ENCODE data around the gene MRPL32. TPM values are rescaled to one million over a fixed set of nuclear protein-coding genes. Genes with fewer than 3 reads are reported as not detected.

MRPL32 gene
- total RNA-seq, 4 donors from 2014 or later: 48.7 to 111 (median 54.0) TPM

- TF ChIP-seq, protein P1, sequence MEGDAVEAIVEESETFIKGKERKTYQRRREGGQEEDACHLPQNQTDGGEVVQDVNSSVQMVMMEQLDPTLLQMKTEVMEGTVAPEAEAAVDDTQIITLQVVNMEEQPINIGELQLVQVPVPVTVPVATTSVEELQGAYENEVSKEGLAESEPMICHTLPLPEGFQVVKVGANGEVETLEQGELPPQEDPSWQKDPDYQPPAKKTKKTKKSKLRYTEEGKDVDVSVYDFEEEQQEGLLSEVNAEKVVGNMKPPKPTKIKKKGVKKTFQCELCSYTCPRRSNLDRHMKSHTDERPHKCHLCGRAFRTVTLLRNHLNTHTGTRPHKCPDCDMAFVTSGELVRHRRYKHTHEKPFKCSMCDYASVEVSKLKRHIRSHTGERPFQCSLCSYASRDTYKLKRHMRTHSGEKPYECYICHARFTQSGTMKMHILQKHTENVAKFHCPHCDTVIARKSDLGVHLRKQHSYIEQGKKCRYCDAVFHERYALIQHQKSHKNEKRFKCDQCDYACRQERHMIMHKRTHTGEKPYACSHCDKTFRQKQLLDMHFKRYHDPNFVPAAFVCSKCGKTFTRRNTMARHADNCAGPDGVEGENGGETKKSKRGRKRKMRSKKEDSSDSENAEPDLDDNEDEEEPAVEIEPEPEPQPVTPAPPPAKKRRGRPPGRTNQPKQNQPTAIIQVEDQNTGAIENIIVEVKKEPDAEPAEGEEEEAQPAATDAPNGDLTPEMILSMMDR (IDR thresholded peaks at IDR 0.05; ENCODE audit: low read depth): no peak
Observed at GRCh38 chr7:42902331-42902730, 29.8 kb upstream of the MRPL32 start.

DNA sequence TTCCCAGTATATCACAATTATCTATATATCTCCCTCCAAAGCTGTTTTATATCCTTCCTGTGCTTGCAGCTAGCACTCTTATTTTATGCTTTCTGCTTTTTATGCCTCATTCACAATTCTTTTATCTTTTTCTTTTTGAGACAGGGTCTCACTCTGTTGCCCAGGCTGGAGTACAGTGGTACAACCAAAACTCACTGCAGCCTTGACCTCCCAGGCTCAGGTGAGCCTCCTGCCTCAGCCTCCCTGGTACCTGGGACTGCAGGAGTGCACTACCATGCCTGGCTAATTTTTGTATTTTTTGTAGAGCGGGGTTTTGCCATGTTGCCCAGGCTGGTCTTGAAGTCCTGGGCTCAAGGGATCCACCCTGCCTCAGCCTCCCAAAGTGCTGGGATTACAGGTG lies 26.0 kb upstream of the MRPL32 start:
- TF ChIP-seq, protein P1 (IDR thresholded peaks at IDR 0.05; ENCODE audit: low read depth): no peak

DNA sequence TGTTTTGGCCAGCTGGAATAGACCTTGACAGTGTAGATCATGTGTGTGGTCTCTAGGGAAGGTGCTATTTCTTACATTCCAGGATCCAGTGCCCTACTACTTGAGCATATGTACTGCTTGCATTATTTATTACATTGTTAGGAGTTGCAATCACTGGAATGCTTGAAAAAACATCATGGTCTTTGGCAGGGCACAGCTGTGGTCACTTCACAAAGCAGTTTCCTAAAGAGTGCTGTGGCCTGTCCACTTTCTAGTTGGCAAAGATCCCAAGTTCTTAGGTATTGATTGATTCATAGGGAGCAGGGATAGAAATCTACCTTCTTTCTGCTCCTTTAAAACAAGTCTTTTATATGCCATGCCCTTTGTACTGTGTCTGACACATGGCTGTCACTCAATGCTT lies 24.9 kb upstream of the MRPL32 start:
- TF ChIP-seq, protein P1 (IDR thresholded peaks at IDR 0.05; ENCODE audit: low read depth): no peak

DNA sequence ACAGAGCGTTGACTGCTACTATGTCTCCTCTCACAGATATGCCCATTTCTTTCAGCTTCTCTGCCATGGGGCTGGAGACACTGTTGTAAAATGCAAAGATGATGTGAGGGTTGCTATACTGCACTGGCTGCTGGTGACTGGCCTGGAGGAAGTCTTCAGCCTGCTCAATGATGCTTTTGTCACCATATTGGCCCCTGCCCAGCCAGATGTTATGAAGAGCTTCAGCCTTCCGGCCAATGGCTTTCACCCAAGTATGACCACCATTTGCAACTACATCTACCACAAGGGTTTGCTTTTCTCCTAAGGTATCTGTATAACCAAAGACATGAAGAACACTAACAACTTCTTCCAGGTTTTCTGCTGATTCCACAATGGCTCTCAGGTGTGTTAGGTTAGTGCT lies 21.9 kb upstream of the MRPL32 start:
- TF ChIP-seq, protein P1 (IDR thresholded peaks at IDR 0.05; ENCODE audit: low read depth): no peak

GRCh38 chr7:42911454-42912447 lies 20.4 kb upstream of the MRPL32 start, which contains the start of gene C7orf25:
TSS of gene C7orf25 (minus strand) at chr7:42912070. CDS start at chr7:42910900, 1,170 bp downstream.
- TF ChIP-seq, protein P1 (IDR thresholded peaks at IDR 0.05; ENCODE audit: low read depth): no peak

GRCh38 chr7:42913591-42913990 lies 18.6 kb upstream of the MRPL32 start:
- TF ChIP-seq, protein P1 (IDR thresholded peaks at IDR 0.05; ENCODE audit: low read depth): no peak

DNA sequence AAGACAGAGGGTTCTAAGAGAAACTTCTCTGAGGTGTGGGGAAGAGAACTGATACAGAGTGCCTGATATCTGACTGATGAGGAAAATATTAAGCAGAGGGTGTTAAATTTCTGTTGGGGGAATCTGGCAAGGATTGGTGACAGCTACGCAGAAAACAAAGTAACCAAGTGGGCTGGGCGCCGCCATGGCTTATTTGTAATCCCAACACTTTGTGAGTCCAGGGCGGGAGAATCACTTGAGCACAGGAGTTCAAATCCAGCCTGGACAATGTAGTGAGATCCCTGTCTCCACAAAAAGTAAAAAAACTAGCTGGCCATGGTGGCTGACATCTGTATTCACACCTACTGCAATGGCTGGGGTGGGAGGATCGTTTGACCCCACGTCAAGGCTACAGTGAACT lies 18.2 kb upstream of the MRPL32 start:
- TF ChIP-seq, protein P1 (IDR thresholded peaks at IDR 0.05; ENCODE audit: low read depth): no peak

Measured in subcutaneous adipose tissue (tissue), 4 donors.